Lung microvascular endothelial cell (primary cell): ENCODE results near the gene CMSS1. TPM values are rescaled to one million over a fixed set of nuclear protein-coding genes. Genes with fewer than 3 reads are reported as not detected.

Experiments
- DNase-seq, 2 donors: peaks; one replicate each; pipeline versions ENCODE4 v3.0.0 to v3.0.0-alpha.2; 2010; ENCODE audit warnings: low read depth in 2 of 2
- total RNA-seq: library from RNA; depleted of rRNA; stranded (reverse); fragments of >200 nt; gene quantifications from 2 replicates; pipeline ENCODE4 v1.2.1, GENCODE V29; 2014

The CMSS1 gene
- total RNA-seq, 1 donor from 2014 or later: 3.0 TPM

GRCh38 chr3:99984668-99985067, 167.0 kb downstream of the CMSS1 start:
- no peak for DNase-seq

GRCh38 chr3:99990179-99990578, 172.5 kb downstream of the CMSS1 start:
- DNase-seq: no peak

- peak; percentile 20 to 62 for DNase-seq
Observed at GRCh38 chr3:99997293-99997692, 179.6 kb downstream of the CMSS1 start.

GRCh38 chr3:99999536-99999935, 181.9 kb downstream of the CMSS1 start:
- no peak for DNase-seq

- no peak for DNase-seq
Observed at GRCh38 chr3:100001083-100001482, 183.4 kb downstream of the CMSS1 start.

GRCh38 chr3:100001526-100002270, 184.0 kb downstream of the CMSS1 start:
- DNase-seq: no peak

GRCh38 chr3:100002599-100003350, 185.1 kb downstream of the CMSS1 start:
- peak; percentile 69 to 85 for DNase-seq

- no peak for DNase-seq
Observed at GRCh38 chr3:100003609-100004503, 186.2 kb downstream of the CMSS1 start.

- DNase-seq: peak in 1 of 2 donors; percentile 45
Observed at GRCh38 chr3:100004931-100005330, 187.3 kb downstream of the CMSS1 start.

GRCh38 chr3:100005665-100006393, 188.2 kb downstream of the CMSS1 start:
- DNase-seq: no peak

- peak in 1 of 2 donors; percentile 42 for DNase-seq
Observed at GRCh38 chr3:100006570-100007271, 189.1 kb downstream of the CMSS1 start.

- DNase-seq: no peak
Observed at GRCh38 chr3:100007313-100007712, 189.7 kb downstream of the CMSS1 start.

GRCh38 chr3:100008081-100008698, 190.5 kb downstream of the CMSS1 start:
- peak; percentile 57 to 62 for DNase-seq

GRCh38 chr3:100009276-100010086, 191.8 kb downstream of the CMSS1 start:
- DNase-seq: peak in 1 of 2 donors; percentile 54

GRCh38 chr3:100010087-100010417, 192.4 kb downstream of the CMSS1 start:
- peak in 1 of 2 donors; percentile 66 for DNase-seq

GRCh38 chr3:100018806-100019205, 201.1 kb downstream of the CMSS1 start:
- DNase-seq: no peak

- DNase-seq: no peak
Observed at GRCh38 chr3:100019719-100020118, 202.1 kb downstream of the CMSS1 start.

GRCh38 chr3:100020876-100021644, 203.4 kb downstream of the CMSS1 start:
- no peak for DNase-seq
